ENCODE data around the gene TM4SF4.

Gene TM4SF4

GRCh38 chr3:149489060-149489690 is 14.7 kb downstream of the TM4SF4 start:
- DNase-seq (ENCODE audit: low read depth): no peak
- peak; percentile 69 for TF ChIP-seq CTCF (conservative IDR thresholded peaks at IDR 0.05; ENCODE audit: low read depth, low read length)
- H3K4me3 ChIP-seq (ENCODE audit: low read length): no peak overlapping the region

GRCh38 chr3:149490260-149490971 is 15.9 kb downstream of the TM4SF4 start:
- no peak for TF ChIP-seq CTCF (conservative IDR thresholded peaks at IDR 0.05; ENCODE audit: low read depth, low read length)
- H3K4me3 ChIP-seq (ENCODE audit: low read length): no peak overlapping the region
- DNase-seq (ENCODE audit: low read depth): no peak

- H3K4me3 ChIP-seq (ENCODE audit: low read length): no peak overlapping the region
- no peak for TF ChIP-seq CTCF (conservative IDR thresholded peaks at IDR 0.05; ENCODE audit: low read depth, low read length)
- DNase-seq (ENCODE audit: low read depth): no peak
Measured at GRCh38 chr3:149493315-149494021, 19.0 kb downstream of the TM4SF4 start.

GRCh38 chr3:149494022-149494758 is 19.7 kb downstream of the TM4SF4 start:
- DNase-seq (ENCODE audit: low read depth): no peak
- TF ChIP-seq CTCF (conservative IDR thresholded peaks at IDR 0.05; ENCODE audit: low read depth, low read length): peak; percentile 91
- H3K4me3 ChIP-seq (ENCODE audit: low read length): no peak overlapping the region

- DNase-seq (ENCODE audit: low read depth): no peak
- TF ChIP-seq CTCF (conservative IDR thresholded peaks at IDR 0.05; ENCODE audit: low read depth, low read length): no peak
Measured at GRCh38 chr3:149494759-149495580, 20.5 kb downstream of the TM4SF4 start.

GRCh38 chr3:149495581-149496125 is 21.2 kb downstream of the TM4SF4 start:
- no peak for TF ChIP-seq CTCF (conservative IDR thresholded peaks at IDR 0.05; ENCODE audit: low read depth, low read length)
- no peak for DNase-seq (ENCODE audit: low read depth)
- no peak overlapping the region for H3K4me3 ChIP-seq (ENCODE audit: low read length)

More at GRCh38 chr3:149494759-149495580, 20.5 kb downstream of the TM4SF4 start:
- no peak overlapping the region for H3K4me3 ChIP-seq (ENCODE audit: low read length)

Data from retinal pigment epithelial cell (primary cell).